ENCODE data around the gene VAV2.

- no peak for TF ChIP-seq GTF2A2 (tag; IDR thresholded peaks at IDR 0.05)
- no peak for TF ChIP-seq NR3C1 (CRISPR knock-in tag; IDR thresholded peaks at IDR 0.05)
- TF ChIP-seq CTCF (IDR thresholded peaks at IDR 0.05 in 2 of 3, conservative IDR thresholded peaks at IDR 0.05 in 1 of 3; ENCODE audit: insufficient read depth in 2 of 3, low read depth in 1 of 3, low read length in 3 of 3): no peak
- TF ChIP-seq JUND (IDR thresholded peaks at IDR 0.05; ENCODE audit: borderline replicate concordance, low read depth, low read length): no peak
- no peak for TF ChIP-seq JUND (tag; IDR thresholded peaks at IDR 0.05; ENCODE audit: borderline replicate concordance, low read depth, low read length)
- TF ChIP-seq LEF1 (IDR thresholded peaks at IDR 0.05): no peak
- no peak for TF ChIP-seq RAD21 (CRISPR knock-in tag; conservative IDR thresholded peaks at IDR 0.05 in 1 of 2, IDR thresholded peaks at IDR 0.05 in 1 of 2)
- no peak for TF ChIP-seq HCFC1 (IDR thresholded peaks at IDR 0.05; ENCODE audit: low read depth, low read length)
- no peak for TF ChIP-seq CREM (IDR thresholded peaks at IDR 0.05; ENCODE audit: low read depth)
- no peak for TF ChIP-seq JUN (IDR thresholded peaks at IDR 0.05; ENCODE audit: borderline replicate concordance, low read depth, low read length)
- TF ChIP-seq JUN (CRISPR knock-in tag; IDR thresholded peaks at IDR 0.05; ENCODE audit: borderline replicate concordance): no peak
- TF ChIP-seq POLR2AphosphoS5 (IDR thresholded peaks at IDR 0.05; ENCODE audit: control insufficient read depth, insufficient read depth, low read depth, low read length): no peak
- TF ChIP-seq, protein P1, sequence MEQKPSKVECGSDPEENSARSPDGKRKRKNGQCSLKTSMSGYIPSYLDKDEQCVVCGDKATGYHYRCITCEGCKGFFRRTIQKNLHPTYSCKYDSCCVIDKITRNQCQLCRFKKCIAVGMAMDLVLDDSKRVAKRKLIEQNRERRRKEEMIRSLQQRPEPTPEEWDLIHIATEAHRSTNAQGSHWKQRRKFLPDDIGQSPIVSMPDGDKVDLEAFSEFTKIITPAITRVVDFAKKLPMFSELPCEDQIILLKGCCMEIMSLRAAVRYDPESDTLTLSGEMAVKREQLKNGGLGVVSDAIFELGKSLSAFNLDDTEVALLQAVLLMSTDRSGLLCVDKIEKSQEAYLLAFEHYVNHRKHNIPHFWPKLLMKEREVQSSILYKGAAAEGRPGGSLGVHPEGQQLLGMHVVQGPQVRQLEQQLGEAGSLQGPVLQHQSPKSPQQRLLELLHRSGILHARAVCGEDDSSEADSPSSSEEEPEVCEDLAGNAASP (IDR thresholded peaks at IDR 0.05): no peak
- no peak for TF ChIP-seq RFX1 (IDR thresholded peaks at IDR 0.05)
- TF ChIP-seq ATF1 (CRISPR knock-in tag; IDR thresholded peaks at IDR 0.05): no peak
- TF ChIP-seq ATF1 (tag; IDR thresholded peaks at IDR 0.05): no peak
These were observed 86.6 kb downstream of the VAV2 start for GRCh38 chr9:133905493-133905892.

Data from K562 (cell line).